Activated naive CD4-positive, alpha-beta T cell treated with anti-CD3 and anti-CD28 coated beads, Interleukin-2, amount 10 ng/mL, durations not matched to agents 7 days and 5 days (primary cell): Measurements from ENCODE around the gene FASTKD2.

Experiments
- CTCF ChIA-PET: fragments of 350-600 bp; sonication (Branson Sonifier 250); formaldehyde crosslinking; loops from one replicate; lab custom pipeline; 2021; ENCODE audit warnings: antibody characterized with exemption; lab: Charles Lee
- DNase-seq: peaks from one replicate; pipeline ENCODE4 v3.0.0-alpha.2; 2020
- H3K27ac Mint-ChIP-seq: one replicate; pipeline ENCODE4 v1.8.0; 2021; ENCODE audit warnings: mild to moderate bottlenecking, moderate library complexity, mixed read lengths
- H3K27me3 Mint-ChIP-seq: one replicate; pipeline ENCODE4 v1.8.0; 2021; ENCODE audit warnings: mild to moderate bottlenecking, mixed read lengths
- H3K36me3 Mint-ChIP-seq: one replicate; pipeline ENCODE4 v1.8.0; 2021; ENCODE audit warnings: mixed read lengths
- H3K4me1 Mint-ChIP-seq: one replicate; pipeline ENCODE4 v1.8.0; 2021; ENCODE audit warnings: mixed read lengths
- H3K4me3 Mint-ChIP-seq: one replicate; pipeline ENCODE4 v1.8.0; 2021; ENCODE audit warnings: mild to moderate bottlenecking, moderate library complexity, mixed read lengths
- H3K9me3 Mint-ChIP-seq: one replicate; pipeline ENCODE4 v1.8.0; 2021; ENCODE audit warnings: mixed read lengths

Gene FASTKD2

GRCh38 chr2:206766057-206766930 is 888 bp downstream of the FASTKD2 start:
- H3K27me3 Mint-ChIP-seq = peaks cover 6% of the 10 kb centered on the region
- peak overlapping the region; percentile 89 for H3K4me3 Mint-ChIP-seq
- H3K9me3 Mint-ChIP-seq = no peaks in the 10 kb centered on the region
- DNase-seq = no peak
- H3K36me3 Mint-ChIP-seq = peaks cover 21% of the 10 kb centered on the region
- H3K4me1 Mint-ChIP-seq = peaks cover 33% of the 10 kb centered on the region
- CTCF ChIA-PET = no interaction called here
- peak overlapping the region; percentile 94 for H3K27ac Mint-ChIP-seq

- no peak overlapping the region for H3K27ac Mint-ChIP-seq
- H3K36me3 Mint-ChIP-seq = peaks cover 70% of the 10 kb centered on the region
- CTCF ChIA-PET = no interaction called here
- no peak for DNase-seq
- no peaks in the 10 kb centered on the region for H3K27me3 Mint-ChIP-seq
- H3K4me3 Mint-ChIP-seq = no peak overlapping the region
- peaks cover 7% of the 10 kb centered on the region for H3K4me1 Mint-ChIP-seq
- peaks cover 9% of the 10 kb centered on the region for H3K9me3 Mint-ChIP-seq
Measured at GRCh38 chr2:206774871-206775270, 9.5 kb downstream of the FASTKD2 start.

GRCh38 chr2:206776432-206776831 is 11.0 kb downstream of the FASTKD2 start:
- H3K4me3 Mint-ChIP-seq = no peak overlapping the region
- H3K4me1 Mint-ChIP-seq = peaks cover 5% of the 10 kb centered on the region
- CTCF ChIA-PET = no interaction called here
- no peak for DNase-seq
- no peaks in the 10 kb centered on the region for H3K27me3 Mint-ChIP-seq
- no peak overlapping the region for H3K27ac Mint-ChIP-seq
- H3K36me3 Mint-ChIP-seq = peaks cover 70% of the 10 kb centered on the region
- peaks cover 17% of the 10 kb centered on the region for H3K9me3 Mint-ChIP-seq

DNA sequence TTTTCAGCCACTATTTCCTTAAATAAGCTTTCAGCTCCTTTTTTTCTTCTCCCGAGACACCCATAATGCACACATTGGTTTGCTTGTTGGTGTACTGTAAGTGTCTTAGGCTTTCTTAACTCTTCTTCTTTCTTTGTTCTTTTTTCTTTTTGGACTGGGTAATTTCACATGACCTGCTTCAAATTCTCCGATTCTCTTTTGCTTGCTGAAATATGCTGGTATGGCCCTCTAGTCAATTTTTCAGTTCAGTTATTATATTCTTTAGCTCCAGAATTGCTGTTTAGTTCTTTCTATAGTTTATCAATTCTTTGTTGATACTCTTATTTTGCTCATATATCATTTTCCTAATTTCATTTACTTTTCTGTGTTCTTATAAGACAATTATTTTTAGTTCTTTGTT is 15.3 kb downstream of the FASTKD2 start:
- no peak for DNase-seq
- Mint-ChIP-seq H3K27ac (no peak overlapping the region), H3K4me3 (no peak overlapping the region), H3K9me3 (peaks cover 17% of the 10 kb centered on the region), H3K36me3 (peaks cover 70% of the 10 kb centered on the region), H3K4me1 (no peaks in the 10 kb centered on the region), H3K27me3 (no peaks in the 10 kb centered on the region)
- CTCF ChIA-PET = interaction anchor here (0.8 to 1.7 kb wide), 5 partner anchors 12 to 224 kb away, joined by 3 to 5 read pairs (median 4); no protein-coding TSS in a partner anchor

DNA sequence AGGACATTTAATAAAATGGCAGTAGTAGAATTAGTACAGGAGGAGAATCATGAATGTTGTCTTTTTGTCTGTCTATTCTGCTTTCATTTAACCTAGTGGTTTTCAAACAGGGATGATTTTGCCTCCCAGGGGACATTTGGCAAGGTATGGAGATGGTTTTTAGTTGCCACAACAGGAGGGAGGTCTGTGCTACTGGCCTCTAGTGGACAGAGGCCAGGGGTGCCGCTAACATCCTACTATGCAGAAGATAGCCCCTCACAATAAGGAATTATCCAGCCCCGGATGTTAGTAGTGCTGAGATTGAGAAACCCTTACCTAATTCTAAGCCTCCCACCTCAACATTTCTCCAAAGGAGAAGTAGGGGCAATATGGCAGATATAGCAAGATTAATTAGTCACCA is 18.3 kb downstream of the FASTKD2 start:
- H3K4me1 Mint-ChIP-seq = no peaks in the 10 kb centered on the region
- CTCF ChIA-PET = interaction anchor here (1.4 to 2.4 kb wide), 2 partner anchors 10 to 18 kb away, joined by 6 to 7 read pairs; partner anchors contain the start of genes FASTKD2 and MDH1B
- peaks cover 50% of the 10 kb centered on the region for H3K36me3 Mint-ChIP-seq
- DNase-seq = no peak
- H3K4me3 Mint-ChIP-seq = no peak overlapping the region
- H3K9me3 Mint-ChIP-seq = peaks cover 9% of the 10 kb centered on the region
- no peaks in the 10 kb centered on the region for H3K27me3 Mint-ChIP-seq
- no peak overlapping the region for H3K27ac Mint-ChIP-seq

DNA sequence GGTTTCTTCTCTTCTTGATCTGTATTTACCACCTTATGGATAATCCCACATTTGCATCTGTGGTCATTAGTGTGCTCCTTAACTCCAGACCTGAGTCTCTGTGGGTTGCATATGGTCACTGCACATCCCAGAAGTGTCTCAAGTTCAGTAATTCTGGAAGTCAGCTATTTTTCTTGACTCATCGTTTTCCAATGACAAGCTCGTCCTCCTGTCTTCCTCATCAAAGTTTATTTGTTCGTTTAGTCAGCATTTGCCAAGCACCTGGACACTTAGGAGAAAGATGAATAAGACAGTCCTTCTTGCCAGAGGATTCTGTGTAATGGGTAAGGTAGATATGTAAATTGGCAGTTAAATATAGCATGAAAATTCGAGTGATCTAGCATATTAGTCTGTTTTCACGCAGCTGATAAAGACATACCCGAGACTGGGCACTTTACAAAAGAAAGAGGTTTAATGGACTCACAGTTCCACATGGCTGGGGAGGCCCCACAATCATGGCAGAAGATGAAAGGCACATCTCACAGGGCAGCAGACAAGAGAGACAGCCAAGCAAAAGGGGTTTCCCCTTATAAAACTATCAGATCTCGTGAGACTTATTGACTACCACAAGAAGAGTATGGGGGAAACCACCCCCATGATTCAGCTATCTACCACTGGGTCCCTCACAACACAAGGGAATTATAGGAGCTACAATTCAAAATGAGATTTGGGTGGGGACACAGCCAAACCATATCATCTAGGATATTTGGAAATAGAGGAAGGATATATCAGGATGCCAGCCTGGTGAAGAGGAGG is 19.4 kb downstream of the FASTKD2 start:
- no peak for DNase-seq
- peaks cover 9% of the 10 kb centered on the region for H3K9me3 Mint-ChIP-seq
- H3K27ac Mint-ChIP-seq = peak overlapping the region; percentile 19
- no peaks in the 10 kb centered on the region for H3K27me3 Mint-ChIP-seq
- H3K4me1 Mint-ChIP-seq = no peaks in the 10 kb centered on the region
- CTCF ChIA-PET = no interaction called here
- peaks cover 46% of the 10 kb centered on the region for H3K36me3 Mint-ChIP-seq
- H3K4me3 Mint-ChIP-seq = no peak overlapping the region

DNA sequence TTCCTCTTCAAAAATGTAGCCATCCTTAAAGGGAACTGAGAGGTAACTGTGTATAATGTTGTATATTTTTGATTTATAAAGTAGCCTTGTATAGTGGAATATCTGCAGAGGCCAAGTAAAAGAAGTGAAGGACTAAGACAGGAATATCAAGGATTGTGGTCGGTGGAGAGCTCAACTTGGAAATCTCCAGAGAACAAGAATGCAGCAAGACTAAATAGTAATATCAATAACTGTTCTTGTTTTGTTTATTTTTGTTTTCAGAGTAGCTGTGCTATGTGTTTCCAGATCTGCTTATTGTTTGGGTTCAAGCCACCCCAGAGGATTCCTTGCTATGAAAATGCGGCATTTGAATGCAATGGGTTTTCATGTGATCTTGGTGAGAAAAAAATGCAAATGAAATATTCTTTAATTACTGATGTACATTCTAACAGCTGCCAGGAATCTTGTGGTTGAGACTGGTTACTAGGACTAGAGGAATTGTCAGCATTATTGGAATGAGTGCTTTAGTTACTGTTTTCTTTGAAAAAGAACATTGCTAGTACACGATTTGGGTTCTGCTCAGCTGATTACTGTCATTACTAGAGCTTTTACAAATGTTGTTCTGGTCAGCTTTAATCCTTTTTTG is 25.0 kb downstream of the FASTKD2 start:
- H3K27ac Mint-ChIP-seq = no peak overlapping the region
- no peak for DNase-seq
- CTCF ChIA-PET = interaction anchor here (1.4 to 2.7 kb wide), 3 partner anchors 8 to 683 kb away, joined by 4 to 14 read pairs (median 7); no protein-coding TSS in a partner anchor
- no peak overlapping the region for H3K4me3 Mint-ChIP-seq
- no peaks in the 10 kb centered on the region for H3K27me3 Mint-ChIP-seq
- peaks cover 29% of the 10 kb centered on the region for H3K36me3 Mint-ChIP-seq
- no peaks in the 10 kb centered on the region for H3K4me1 Mint-ChIP-seq
- H3K9me3 Mint-ChIP-seq = no peaks in the 10 kb centered on the region

DNA sequence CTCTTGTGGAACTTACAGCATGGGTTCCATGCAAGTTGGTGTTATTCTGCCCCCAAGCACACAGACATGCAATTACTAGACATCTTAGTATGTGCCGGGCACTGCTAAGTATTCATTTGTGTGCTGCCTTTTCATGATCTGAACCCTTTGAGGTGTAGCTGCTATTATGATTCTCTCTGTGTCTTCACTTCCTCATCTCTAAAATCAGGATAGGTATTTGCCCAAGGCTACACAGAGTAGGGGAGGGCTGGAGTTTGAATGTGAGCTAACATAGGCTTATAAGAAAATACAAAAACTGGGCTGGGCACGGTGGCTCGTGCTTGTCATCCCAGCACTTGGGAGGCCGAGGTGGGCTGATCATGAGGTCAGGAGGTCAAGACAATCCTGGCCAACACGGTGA is 27.2 kb downstream of the FASTKD2 start:
- no peak for DNase-seq
- H3K27me3 Mint-ChIP-seq = no peaks in the 10 kb centered on the region
- no peak overlapping the region for H3K27ac Mint-ChIP-seq
- peaks cover 25% of the 10 kb centered on the region for H3K36me3 Mint-ChIP-seq
- H3K9me3 Mint-ChIP-seq = no peaks in the 10 kb centered on the region
- H3K4me1 Mint-ChIP-seq = no peaks in the 10 kb centered on the region
- CTCF ChIA-PET = interaction anchor here (0.8 to 2.7 kb wide), 4 partner anchors 8 to 85 kb away, joined by 3 to 14 read pairs (median 6); no protein-coding TSS in a partner anchor
- H3K4me3 Mint-ChIP-seq = no peak overlapping the region

- Mint-ChIP-seq H3K27ac (no peak overlapping the region), H3K4me3 (no peak overlapping the region), H3K9me3 (no peaks in the 10 kb centered on the region), H3K4me1 (peaks cover 18% of the 10 kb centered on the region), H3K36me3 (peaks cover 3% of the 10 kb centered on the region), H3K27me3 (no peaks in the 10 kb centered on the region)
- no peak for DNase-seq
- CTCF ChIA-PET = interaction anchor here (1.2 kb wide), 1 partner anchor 675 kb away, joined by 7 read pairs; no protein-coding TSS in a partner anchor
Measured at GRCh38 chr2:206797376-206797775, 32.0 kb downstream of the FASTKD2 start.

GRCh38 chr2:206798000-206798399 is 32.6 kb downstream of the FASTKD2 start:
- CTCF ChIA-PET = no interaction called here
- H3K9me3 Mint-ChIP-seq = no peaks in the 10 kb centered on the region
- no peak for DNase-seq
- no peak overlapping the region for H3K4me3 Mint-ChIP-seq
- H3K4me1 Mint-ChIP-seq = peaks cover 18% of the 10 kb centered on the region
- H3K36me3 Mint-ChIP-seq = peaks cover 1% of the 10 kb centered on the region
- no peaks in the 10 kb centered on the region for H3K27me3 Mint-ChIP-seq
- no peak overlapping the region for H3K27ac Mint-ChIP-seq

- Mint-ChIP-seq H3K27me3 (no peaks in the 10 kb centered on the region), H3K4me1 (peaks cover 18% of the 10 kb centered on the region), H3K4me3 (no peak overlapping the region), H3K27ac (no peak overlapping the region), H3K9me3 (no peaks in the 10 kb centered on the region), H3K36me3 (no peaks in the 10 kb centered on the region)
- no peak for DNase-seq
- CTCF ChIA-PET = interaction anchor here (0.7 to 6.5 kb wide), 7 partner anchors 7 to 678 kb away, joined by 3 to 97 read pairs (median 14); no protein-coding TSS in a partner anchor
Measured at GRCh38 chr2:206799083-206799482, 33.7 kb downstream of the FASTKD2 start.

DNA sequence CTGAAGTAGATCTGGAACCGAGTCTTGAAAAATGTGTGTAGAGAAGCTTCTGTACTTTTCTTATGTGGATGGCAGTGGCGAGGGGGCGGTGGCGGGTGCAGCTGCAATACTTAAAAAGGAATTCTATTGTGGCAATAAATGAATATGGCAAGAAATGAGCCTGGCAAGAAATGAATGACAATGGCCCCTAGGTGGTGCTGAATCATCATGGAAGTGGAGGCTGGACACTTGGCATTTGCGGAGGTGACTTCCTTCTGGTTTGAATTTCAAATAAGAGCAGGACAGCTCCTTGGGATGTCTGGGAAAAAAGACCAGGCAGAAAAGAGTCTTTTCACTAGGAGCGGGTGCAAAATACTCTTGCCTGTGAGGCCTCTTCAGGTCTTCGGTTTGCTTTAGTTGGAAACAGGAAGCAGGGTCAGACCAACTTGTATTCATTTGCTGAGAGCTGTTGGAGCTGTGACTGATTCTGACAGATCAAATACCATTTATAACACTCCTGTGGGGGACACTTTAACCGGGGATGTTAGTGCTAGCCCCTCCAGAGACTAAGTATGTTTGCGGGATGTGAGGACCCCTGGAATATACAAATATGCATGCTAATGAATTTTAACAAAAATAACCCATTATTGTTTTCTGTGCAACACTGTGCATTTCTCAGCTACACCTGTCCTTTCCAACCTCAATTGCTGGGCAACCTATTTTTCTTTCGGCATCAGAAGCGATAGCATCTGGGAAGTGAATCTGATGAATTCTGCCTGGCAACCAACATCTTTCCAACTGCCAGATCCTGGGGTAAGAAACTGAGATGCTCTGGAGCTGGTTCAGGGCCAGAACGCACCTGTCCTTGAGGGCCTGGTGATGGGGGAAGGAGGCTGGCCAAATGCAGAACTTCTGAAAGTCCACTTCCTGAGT is 35.4 kb downstream of the FASTKD2 start:
- H3K4me1 Mint-ChIP-seq = peaks cover 18% of the 10 kb centered on the region
- no peaks in the 10 kb centered on the region for H3K36me3 Mint-ChIP-seq
- CTCF ChIA-PET = interaction anchor here (0.6 to 6.5 kb wide), 29 partner anchors 9 to 864 kb away, joined by 3 to 97 read pairs (median 4); no protein-coding TSS in a partner anchor
- H3K27ac Mint-ChIP-seq = no peak overlapping the region
- H3K4me3 Mint-ChIP-seq = peak overlapping the region; percentile 58
- DNase-seq = peak; percentile 67
- H3K27me3 Mint-ChIP-seq = no peaks in the 10 kb centered on the region
- H3K9me3 Mint-ChIP-seq = no peaks in the 10 kb centered on the region
